ENCODE measurements around the gene NUP37.

- TF ChIP-seq CTCF (conservative IDR thresholded peaks at IDR 0.05; ENCODE audit: low read length) (no peak), EZH2phosphoT487 (IDR thresholded peaks at IDR 0.05; ENCODE audit: borderline replicate concordance) (no peak)
These were observed 1.0 kb downstream of the NUP37 start for GRCh38 chr12:102118874-102119273.
